ENCODE data around the gene USP11. TPM values are rescaled to one million over a fixed set of nuclear protein-coding genes. Genes with fewer than 3 reads are reported as not detected.

The USP11 gene
- total RNA-seq, 1 experiment from 2014 or later, result 62.0 TPM

DNA sequence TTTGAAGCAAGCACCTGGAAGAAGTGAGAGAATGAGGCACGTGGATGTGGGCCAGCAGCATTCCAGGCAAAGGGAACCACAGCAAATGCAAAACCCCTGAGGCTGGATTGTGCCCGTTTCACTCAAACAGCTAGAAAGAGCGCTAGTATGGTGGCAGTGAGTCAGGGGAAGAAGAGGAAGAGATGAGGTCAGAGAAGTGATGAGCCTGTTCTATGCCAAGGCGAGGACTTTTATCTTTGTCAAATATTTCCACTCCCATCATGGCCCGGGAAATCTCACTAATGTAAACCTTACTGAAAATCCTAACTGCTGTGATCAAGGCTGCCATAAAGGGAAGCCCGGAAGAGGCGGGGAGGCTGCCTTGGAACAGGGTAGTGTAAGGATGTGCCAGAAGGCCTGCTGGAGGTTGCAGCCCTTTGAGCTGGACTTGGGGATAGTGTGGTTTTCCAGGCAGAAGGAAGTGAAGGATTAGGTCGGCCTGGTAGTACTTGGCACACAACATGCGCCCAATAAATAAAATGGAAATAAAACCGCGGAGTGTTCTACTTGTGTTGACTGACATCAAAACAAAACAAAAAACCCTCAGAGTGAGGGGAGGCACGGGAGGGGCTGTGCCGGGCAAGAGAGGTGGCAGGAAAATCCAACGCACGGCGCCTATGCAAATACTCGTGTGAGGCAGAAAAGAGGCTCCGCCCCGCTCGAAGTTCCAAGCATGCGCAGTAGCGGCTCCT lies 15.5 kb upstream of the USP11 start:
- TF ChIP-seq ELF1 (IDR thresholded peaks at IDR 0.05; ENCODE audit: borderline replicate concordance, low read depth), result no peak
- TF ChIP-seq, protein P1, sequence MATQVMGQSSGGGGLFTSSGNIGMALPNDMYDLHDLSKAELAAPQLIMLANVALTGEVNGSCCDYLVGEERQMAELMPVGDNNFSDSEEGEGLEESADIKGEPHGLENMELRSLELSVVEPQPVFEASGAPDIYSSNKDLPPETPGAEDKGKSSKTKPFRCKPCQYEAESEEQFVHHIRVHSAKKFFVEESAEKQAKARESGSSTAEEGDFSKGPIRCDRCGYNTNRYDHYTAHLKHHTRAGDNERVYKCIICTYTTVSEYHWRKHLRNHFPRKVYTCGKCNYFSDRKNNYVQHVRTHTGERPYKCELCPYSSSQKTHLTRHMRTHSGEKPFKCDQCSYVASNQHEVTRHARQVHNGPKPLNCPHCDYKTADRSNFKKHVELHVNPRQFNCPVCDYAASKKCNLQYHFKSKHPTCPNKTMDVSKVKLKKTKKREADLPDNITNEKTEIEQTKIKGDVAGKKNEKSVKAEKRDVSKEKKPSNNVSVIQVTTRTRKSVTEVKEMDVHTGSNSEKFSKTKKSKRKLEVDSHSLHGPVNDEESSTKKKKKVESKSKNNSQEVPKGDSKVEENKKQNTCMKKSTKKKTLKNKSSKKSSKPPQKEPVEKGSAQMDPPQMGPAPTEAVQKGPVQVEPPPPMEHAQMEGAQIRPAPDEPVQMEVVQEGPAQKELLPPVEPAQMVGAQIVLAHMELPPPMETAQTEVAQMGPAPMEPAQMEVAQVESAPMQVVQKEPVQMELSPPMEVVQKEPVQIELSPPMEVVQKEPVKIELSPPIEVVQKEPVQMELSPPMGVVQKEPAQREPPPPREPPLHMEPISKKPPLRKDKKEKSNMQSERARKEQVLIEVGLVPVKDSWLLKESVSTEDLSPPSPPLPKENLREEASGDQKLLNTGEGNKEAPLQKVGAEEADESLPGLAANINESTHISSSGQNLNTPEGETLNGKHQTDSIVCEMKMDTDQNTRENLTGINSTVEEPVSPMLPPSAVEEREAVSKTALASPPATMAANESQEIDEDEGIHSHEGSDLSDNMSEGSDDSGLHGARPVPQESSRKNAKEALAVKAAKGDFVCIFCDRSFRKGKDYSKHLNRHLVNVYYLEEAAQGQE (IDR thresholded peaks at IDR 0.05; ENCODE audit: low read depth), result no peak
- TF ChIP-seq EZH2phosphoT487 (IDR thresholded peaks at IDR 0.05; ENCODE audit: borderline replicate concordance), result no peak
- TF ChIP-seq JUND (IDR thresholded peaks at IDR 0.05), result no peak
- TF ChIP-seq CBX3 (IDR thresholded peaks at IDR 0.05; ENCODE audit: low read depth), result no peak
- TF ChIP-seq FOSL1 (IDR thresholded peaks at IDR 0.05; ENCODE audit: low read depth), result no peak
- peak; percentile 40; the same call in 1 of the 2 replicates for TF ChIP-seq POLR2AphosphoS5 (IDR thresholded peaks at IDR 0.05; ENCODE audit: low read depth, low read length)
- TF ChIP-seq CEBPB (IDR thresholded peaks at IDR 0.05; ENCODE audit: low read depth), result no peak

More for the DNA sequence above, 15.5 kb upstream of the USP11 start:
- ATAC-seq (peak; percentile 6), DNase-seq (ENCODE audit: low read depth, low spot score) (no peak)
- H3K36me3 ChIP-seq (ENCODE audit: control insufficient read depth in 1 of 2, insufficient read depth in 2 of 2, low read length in 2 of 2), result peaks cover 5 to 13% of the 10 kb centered on the region in 2 experiments; a peak in 3 of 4 replicates
- RAD21 ChIA-PET (ENCODE audit: low non-redundant PET in 1 of 2, low total read pairs in 2 of 2, uncharacterized antibody in 2 of 2, unreplicated experiment in 2 of 2), result interaction anchor here in 1 of 2 experiments (1.3 kb wide), 1 partner anchor 16 kb away, joined by 3 read pairs; the partner anchor contains the start of gene USP11
- CTCF ChIA-PET, result interaction anchor here (0.8 to 1.3 kb wide), 2 partner anchors 72 to 168 kb away, joined by 4 to 7 read pairs; partner anchors contain the start of genes NDUFB11 and RBM10
- POLR2A ChIA-PET, result interaction anchor here (0.7 to 1.0 kb wide), 3 partner anchors 16 to 167 kb away, joined by 3 to 13 read pairs (median 4); partner anchors contain the start of gene USP11
- BruUV-seq (replicated peaks), result TSS peak; percentile 66
- peak overlapping the region; percentile 60 for H3K27ac ChIP-seq (ENCODE audit: low read depth, low read length)
- H3K79me2 ChIP-seq (ENCODE audit: insufficient read depth, low read length), result peaks cover 37% of the 10 kb centered on the region
- no peaks in the 10 kb centered on the region for H3K9me3 ChIP-seq (ENCODE audit: control insufficient read depth in 1 of 2, insufficient read depth in 1 of 2, low read depth in 1 of 2, low read length in 2 of 2)
- H4K20me1 ChIP-seq (ENCODE audit: insufficient read depth), result no peaks in the 10 kb centered on the region
- no peaks in the 10 kb centered on the region for H3K9me2 ChIP-seq (ENCODE audit: insufficient read depth)
- H3K4me2 ChIP-seq (ENCODE audit: low read length), result peak overlapping the region; percentile 58
- H3K9ac ChIP-seq (ENCODE audit: low read length), result peak overlapping the region; percentile 55
- intact Hi-C loops (cut with micrococcal nuclease), result loop anchor here (2.0 to 5.0 kb wide), 2 partner anchors 95 to 168 kb away; no protein-coding TSS in a partner anchor
- peak overlapping the region in 1 of 2 experiments; percentile 19; a peak in 2 of 4 replicates for H3K4me3 ChIP-seq (replicated peaks in 1 of 2; ENCODE audit: low read depth in 1 of 2, low read length in 2 of 2)
- no peak overlapping the region for H2AFZ ChIP-seq (ENCODE audit: low read depth, low read length, poor library complexity, severe bottlenecking)
- H3K27me3 ChIP-seq (ENCODE audit: insufficient read depth, low read length), result no peaks in the 10 kb centered on the region
- H3K4me1 ChIP-seq (ENCODE audit: control insufficient read depth in 1 of 2, insufficient read depth in 2 of 2, low read length in 2 of 2), result peaks cover 6 to 20% of the 10 kb centered on the region in 2 experiments; a peak in 3 of 4 replicates
